Mucosa of descending colon (tissue), 3 donors: Measurements from ENCODE around the gene ADCY10. TPM values are rescaled to one million over a fixed set of nuclear protein-coding genes. Genes with fewer than 3 reads are reported as not detected.

Experiments
- ATAC-seq: fragments of 200-7000 bp; cut with Tn5 transposase; one replicate; pipeline ENCODE4 v1.9.1; 2020; ENCODE audit warnings: mild to moderate bottlenecking, moderate library complexity
- DNase-seq, 3 donors: peaks; one replicate each; pipeline ENCODE4 v3.0.0-alpha.2; 2020
- H3K36me3 ChIP-seq: fragments of 200-600 bp; one replicate; pipeline ENCODE4 v1.8.0; 2021; ENCODE audit warnings: low read depth, mild to moderate bottlenecking
- H3K4me1 ChIP-seq: fragments of 200-600 bp; one replicate; pipeline ENCODE4 v1.8.0; 2021; ENCODE audit warnings: low read depth, mild to moderate bottlenecking
- H3K4me3 ChIP-seq: fragments of 200-600 bp; one replicate; pipeline ENCODE4 v1.8.0; 2021; ENCODE audit warnings: mild to moderate bottlenecking
- H3K9me3 ChIP-seq: fragments of 200-600 bp; one replicate; pipeline ENCODE4 v1.8.0; 2021; ENCODE audit warnings: mild to moderate bottlenecking
- CTCF ChIP-seq: fragments of 200-600 bp; IDR thresholded peaks from one replicate; pipeline ENCODE4 v1.8.0; 2022; ENCODE audit warnings: antibody characterized with exemption, mild to moderate bottlenecking
- intact Hi-C, 2 donors: fragments of 100-400 bp; cut with DNase I in 1 of 2; cut with micrococcal nuclease in 1 of 2; formaldehyde crosslinking; loops; one replicate each; pipeline versions ENCODE4 v1.11.0 to v1.11.1; 2022; cut with DNase I, micrococcal nuclease
- total RNA-seq, 3 donors: library from RNA; stranded (reverse); fragmentation: NEBNext Ultra II Directional in 2 of 3; extraction: Animal tissue kit (Norgen Biotek cat#: 25700) in 2 of 3; gene quantifications; one replicate each; pipeline versions ENCODE4 v1.2.1 to v1.2.4, GENCODE V29; 2021 to 2023
- donor health status: DM: no; HTN: no; CAD: no; lungs with moderate emphysema.
- donor health status: DM: no; HTN: no; CAD: no.
- donor health status: DM: no; HTN: yes; CAD: no.

Gene ADCY10
- total RNA-seq, 3 donors from 2014 or later, result 0.07 to 0.49 (median 0.28) TPM

- DNase-seq, result no peak
- intact Hi-C loops, result no loop called here
- peaks cover 20% of the 10 kb centered on the region for H3K4me1 ChIP-seq
- no peak for TF ChIP-seq CTCF
- no peaks in the 10 kb centered on the region for H3K9me3 ChIP-seq
- ATAC-seq, result no peak
- no peaks in the 10 kb centered on the region for H3K36me3 ChIP-seq
- no peak overlapping the region for H3K4me3 ChIP-seq
Observed at GRCh38 chr1:167923324-167924056, 9.6 kb upstream of the ADCY10 start.

DNA sequence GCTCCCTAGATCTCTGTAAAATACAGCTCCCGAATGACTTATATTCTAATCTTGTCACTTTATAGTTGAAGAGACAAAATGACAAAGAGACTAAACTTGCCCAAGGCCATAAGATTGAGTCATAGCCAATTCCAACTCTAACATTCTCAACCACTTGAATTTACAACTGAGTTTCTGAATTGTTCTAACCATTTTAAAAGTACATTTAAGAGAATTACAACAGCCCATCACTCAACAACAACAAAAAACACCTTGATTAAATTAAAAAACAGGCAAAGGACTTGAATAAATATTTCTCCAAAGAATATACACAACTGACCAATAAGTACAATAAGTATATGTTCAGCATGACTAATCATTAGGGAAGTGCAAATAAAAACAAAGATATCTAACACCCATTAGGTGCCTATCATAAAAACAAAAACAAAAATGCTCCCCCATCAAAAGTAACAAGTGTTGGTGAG lies 8.7 kb upstream of the ADCY10 start:
- Histone ChIP-seq H3K36me3 (no peaks in the 10 kb centered on the region), H3K9me3 (no peaks in the 10 kb centered on the region), H3K4me1 (peaks cover 25% of the 10 kb centered on the region), H3K4me3 (no peak overlapping the region)
- DNase-seq (no peak), ATAC-seq (no peak)
- intact Hi-C loops, result no loop called here
- TF ChIP-seq CTCF, result no peak

- no peak for TF ChIP-seq CTCF
- no peak for DNase-seq
- no peak for ATAC-seq
- H3K4me3 ChIP-seq, result no peak overlapping the region
- intact Hi-C loops, result no loop called here
- H3K4me1 ChIP-seq, result peaks cover 24% of the 10 kb centered on the region
- no peaks in the 10 kb centered on the region for H3K9me3 ChIP-seq
- no peaks in the 10 kb centered on the region for H3K36me3 ChIP-seq
Observed at GRCh38 chr1:167922023-167922422, 8.1 kb upstream of the ADCY10 start.

GRCh38 chr1:167916766-167917511 lies 3.0 kb upstream of the ADCY10 start:
- TF ChIP-seq CTCF, result no peak
- Histone ChIP-seq H3K4me3 (no peak overlapping the region), H3K9me3 (no peaks in the 10 kb centered on the region), H3K4me1 (peaks cover 7% of the 10 kb centered on the region), H3K36me3 (no peaks in the 10 kb centered on the region)
- peak in 1 of 3 donors; percentile 40 for DNase-seq
- intact Hi-C loops, result no loop called here
- ATAC-seq, result peak; percentile 88

GRCh38 chr1:167915569-167915968 lies 1.6 kb upstream of the ADCY10 start:
- ATAC-seq, result no peak
- H3K36me3 ChIP-seq, result no peaks in the 10 kb centered on the region
- no peak for TF ChIP-seq CTCF
- H3K4me1 ChIP-seq, result peaks cover 7% of the 10 kb centered on the region
- intact Hi-C loops, result no loop called here
- no peaks in the 10 kb centered on the region for H3K9me3 ChIP-seq
- DNase-seq, result no peak
- no peak overlapping the region for H3K4me3 ChIP-seq
